Panc1 (cell line): Measurements from ENCODE around the gene SERPINE2.
"Not testable (repeated sequence)": the region's sequence is repeated elsewhere in the genome, so short reads cannot be mapped to it uniquely, and the experiment has no call there.

Experiments
- POLR2AphosphoS5 ChIP-seq: IDR thresholded peaks from 2 replicates; pipeline ENCODE4 v1.6.1; 2012; ENCODE audit warnings: mild to moderate bottlenecking, low read depth, low read length, moderate library complexity
- SIN3A ChIP-seq: IDR thresholded peaks from 2 replicates; pipeline ENCODE4 v1.6.1; 2012; ENCODE audit warnings: low read depth, mild to moderate bottlenecking, low read length, moderate library complexity, borderline replicate concordance; ENCODE audit not compliant: insufficient read depth
- TF ChIP-seq, protein P1 (sequence below): fragments of 450-650 bp; IDR thresholded peaks from 2 replicates; pipeline ENCODE4 v1.5.1; 2017; ENCODE audit warnings: mild to moderate bottlenecking

DNA sequence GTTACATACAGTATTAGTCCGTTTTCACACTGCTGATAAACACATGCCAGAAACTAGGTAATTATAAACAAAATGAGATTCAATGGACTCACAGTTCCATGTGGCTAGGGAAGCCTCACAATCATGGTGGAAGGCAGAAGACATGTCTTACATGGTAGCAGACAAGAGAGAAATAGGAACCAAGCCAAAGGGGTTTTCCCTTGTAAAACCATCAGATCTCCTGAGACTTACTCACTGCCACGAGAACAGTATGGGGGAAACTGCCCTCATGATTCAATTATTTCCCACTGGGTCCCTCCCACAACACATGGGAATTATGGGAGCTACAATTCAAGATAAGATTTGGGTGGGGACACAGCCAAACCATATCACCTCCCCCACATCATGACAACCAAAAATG is 99.6 kb downstream of the SERPINE2 start:
- not testable (repeated sequence) for TF ChIP-seq POLR2AphosphoS5, SIN3A
- TF ChIP-seq, protein P1, sequence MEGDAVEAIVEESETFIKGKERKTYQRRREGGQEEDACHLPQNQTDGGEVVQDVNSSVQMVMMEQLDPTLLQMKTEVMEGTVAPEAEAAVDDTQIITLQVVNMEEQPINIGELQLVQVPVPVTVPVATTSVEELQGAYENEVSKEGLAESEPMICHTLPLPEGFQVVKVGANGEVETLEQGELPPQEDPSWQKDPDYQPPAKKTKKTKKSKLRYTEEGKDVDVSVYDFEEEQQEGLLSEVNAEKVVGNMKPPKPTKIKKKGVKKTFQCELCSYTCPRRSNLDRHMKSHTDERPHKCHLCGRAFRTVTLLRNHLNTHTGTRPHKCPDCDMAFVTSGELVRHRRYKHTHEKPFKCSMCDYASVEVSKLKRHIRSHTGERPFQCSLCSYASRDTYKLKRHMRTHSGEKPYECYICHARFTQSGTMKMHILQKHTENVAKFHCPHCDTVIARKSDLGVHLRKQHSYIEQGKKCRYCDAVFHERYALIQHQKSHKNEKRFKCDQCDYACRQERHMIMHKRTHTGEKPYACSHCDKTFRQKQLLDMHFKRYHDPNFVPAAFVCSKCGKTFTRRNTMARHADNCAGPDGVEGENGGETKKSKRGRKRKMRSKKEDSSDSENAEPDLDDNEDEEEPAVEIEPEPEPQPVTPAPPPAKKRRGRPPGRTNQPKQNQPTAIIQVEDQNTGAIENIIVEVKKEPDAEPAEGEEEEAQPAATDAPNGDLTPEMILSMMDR: not testable (repeated sequence)
